ENCODE results near the gene SLC15A3. TPM values are rescaled to one million over a fixed set of nuclear protein-coding genes. Genes with fewer than 3 reads are reported as not detected.

The SLC15A3 gene
- total RNA-seq, 1 donor from 2014 or later = 1.3 TPM

GRCh38 chr11:60914633-60915247, 37.2 kb downstream of the SLC15A3 start:
- peaks cover 3% of the 10 kb centered on the region for H3K36me3 ChIP-seq (ENCODE audit: control insufficient read depth, insufficient read depth, low read length)
- no peak for TF ChIP-seq CTCF (IDR thresholded peaks at IDR 0.05; ENCODE audit: insufficient read depth, low read length, severe bottlenecking)
- DNase-seq (ENCODE audit: low read depth) (peak; percentile 62), FAIRE-seq (no peak)
- no peaks in the 10 kb centered on the region for H3K27me3 ChIP-seq (ENCODE audit: control insufficient read depth, insufficient read depth, low read length)
- peak overlapping the region; percentile 81 for H3K4me3 ChIP-seq (ENCODE audit: low read depth, low read length)

GRCh38 chr11:60913793-60914632, 38.0 kb downstream of the SLC15A3 start, which contains the start of gene TMEM109:
TMEM109 (plus strand) TSS chr11:60914158; CDS start chr11:60919694, 5,536 bp downstream.
- DNase-seq (ENCODE audit: low read depth) (peak; percentile 82), FAIRE-seq (no peak)
- TF ChIP-seq CTCF (IDR thresholded peaks at IDR 0.05; ENCODE audit: insufficient read depth, low read length, severe bottlenecking) = no peak
- no peaks in the 10 kb centered on the region for H3K36me3 ChIP-seq (ENCODE audit: control insufficient read depth, insufficient read depth, low read length)
- H3K27me3 ChIP-seq (ENCODE audit: control insufficient read depth, insufficient read depth, low read length) = no peaks in the 10 kb centered on the region
- H3K4me3 ChIP-seq (ENCODE audit: low read depth, low read length) = peak within 1 kb of the TSS; percentile 81

GRCh38 chr11:60912851-60913528, 39.0 kb downstream of the SLC15A3 start:
- H3K36me3 ChIP-seq (ENCODE audit: control insufficient read depth, insufficient read depth, low read length) = no peaks in the 10 kb centered on the region
- DNase-seq (ENCODE audit: low read depth) = no peak
- TF ChIP-seq CTCF (IDR thresholded peaks at IDR 0.05; ENCODE audit: insufficient read depth, low read length, severe bottlenecking) = no peak
- no peaks in the 10 kb centered on the region for H3K27me3 ChIP-seq (ENCODE audit: control insufficient read depth, insufficient read depth, low read length)
- no peak overlapping the region for H3K4me3 ChIP-seq (ENCODE audit: low read depth, low read length)
- no peak for FAIRE-seq

- Histone ChIP-seq H3K36me3 (ENCODE audit: control insufficient read depth, insufficient read depth, low read length) (no peaks in the 10 kb centered on the region), H3K4me3 (ENCODE audit: low read depth, low read length) (no peak overlapping the region), H3K27me3 (ENCODE audit: control insufficient read depth, insufficient read depth, low read length) (no peaks in the 10 kb centered on the region)
- FAIRE-seq (no peak), DNase-seq (ENCODE audit: low read depth) (no peak)
- no peak for TF ChIP-seq CTCF (IDR thresholded peaks at IDR 0.05; ENCODE audit: insufficient read depth, low read length, severe bottlenecking)
These were observed 39.6 kb downstream of the SLC15A3 start for GRCh38 chr11:60912223-60912850.

GRCh38 chr11:60910711-60911380, 41.1 kb downstream of the SLC15A3 start:
- H3K36me3 ChIP-seq (ENCODE audit: control insufficient read depth, insufficient read depth, low read length) = no peaks in the 10 kb centered on the region
- no peaks in the 10 kb centered on the region for H3K27me3 ChIP-seq (ENCODE audit: control insufficient read depth, insufficient read depth, low read length)
- no peak for TF ChIP-seq CTCF (IDR thresholded peaks at IDR 0.05; ENCODE audit: insufficient read depth, low read length, severe bottlenecking)
- H3K4me3 ChIP-seq (ENCODE audit: low read depth, low read length) = no peak overlapping the region
- no peak for FAIRE-seq
- DNase-seq (ENCODE audit: low read depth) = no peak

Data from bronchial epithelial cell (primary cell).